ENCODE results near the gene BARHL1.

BARHL1 gene

GRCh38 chr9:132582276-132582785 is at the start of gene BARHL1:
Gene BARHL1 (plus strand): TSS chr9:132582606. CDS start chr9:132582798, 192 bp downstream.
- TF ChIP-seq, protein P1, sequence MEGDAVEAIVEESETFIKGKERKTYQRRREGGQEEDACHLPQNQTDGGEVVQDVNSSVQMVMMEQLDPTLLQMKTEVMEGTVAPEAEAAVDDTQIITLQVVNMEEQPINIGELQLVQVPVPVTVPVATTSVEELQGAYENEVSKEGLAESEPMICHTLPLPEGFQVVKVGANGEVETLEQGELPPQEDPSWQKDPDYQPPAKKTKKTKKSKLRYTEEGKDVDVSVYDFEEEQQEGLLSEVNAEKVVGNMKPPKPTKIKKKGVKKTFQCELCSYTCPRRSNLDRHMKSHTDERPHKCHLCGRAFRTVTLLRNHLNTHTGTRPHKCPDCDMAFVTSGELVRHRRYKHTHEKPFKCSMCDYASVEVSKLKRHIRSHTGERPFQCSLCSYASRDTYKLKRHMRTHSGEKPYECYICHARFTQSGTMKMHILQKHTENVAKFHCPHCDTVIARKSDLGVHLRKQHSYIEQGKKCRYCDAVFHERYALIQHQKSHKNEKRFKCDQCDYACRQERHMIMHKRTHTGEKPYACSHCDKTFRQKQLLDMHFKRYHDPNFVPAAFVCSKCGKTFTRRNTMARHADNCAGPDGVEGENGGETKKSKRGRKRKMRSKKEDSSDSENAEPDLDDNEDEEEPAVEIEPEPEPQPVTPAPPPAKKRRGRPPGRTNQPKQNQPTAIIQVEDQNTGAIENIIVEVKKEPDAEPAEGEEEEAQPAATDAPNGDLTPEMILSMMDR (IDR thresholded peaks at IDR 0.05; ENCODE audit: insufficient read depth, low read length, poor library complexity, severe bottlenecking): no peak
- no peak for TF ChIP-seq EZH2phosphoT487 (conservative IDR thresholded peaks at IDR 0.05; ENCODE audit: low read length)
- no peak within 1 kb of the TSS for H3K4me2 ChIP-seq (ENCODE audit: low read depth, low read length, poor library complexity, severe bottlenecking)
- H3K36me3 ChIP-seq (ENCODE audit: low read length): no peaks in the 10 kb centered on the region
- no peak within 1 kb of the TSS for H3K9ac ChIP-seq (ENCODE audit: low read length)
- H3K9me3 ChIP-seq (ENCODE audit: insufficient read depth, low read length): no peaks in the 10 kb centered on the region
- H3K9me2 ChIP-seq (replicated peaks; ENCODE audit: insufficient read depth, low read length): no peaks in the 10 kb centered on the region
- no peak within 1 kb of the TSS for H3K4me3 ChIP-seq (ENCODE audit: insufficient read depth, low read length, poor library complexity, severe bottlenecking)
- H4K20me1 ChIP-seq (ENCODE audit: low read depth, low read length): no peaks in the 10 kb centered on the region
- no peaks in the 10 kb centered on the region for H3K79me2 ChIP-seq (ENCODE audit: insufficient read depth, low read length)
- H3F3A ChIP-seq (ENCODE audit: insufficient read depth): no peaks in the 10 kb centered on the region
- no peak within 1 kb of the TSS for H3K27ac ChIP-seq (ENCODE audit: low read depth, low read length)
- no peaks in the 10 kb centered on the region for H3K27me3 ChIP-seq (ENCODE audit: low read length)
- no peak within 1 kb of the TSS for H2AFZ ChIP-seq (ENCODE audit: low read depth, low read length, severe bottlenecking)

- Histone ChIP-seq H3K9me2 (replicated peaks; ENCODE audit: insufficient read depth, low read length) (no peaks in the 10 kb centered on the region), H2AFZ (ENCODE audit: low read depth, low read length, severe bottlenecking) (no peak overlapping the region), H3K36me3 (ENCODE audit: low read length) (no peaks in the 10 kb centered on the region), H3K27ac (ENCODE audit: low read depth, low read length) (no peak overlapping the region), H4K20me1 (ENCODE audit: low read depth, low read length) (no peaks in the 10 kb centered on the region), H3K4me2 (ENCODE audit: low read depth, low read length, poor library complexity, severe bottlenecking) (no peak overlapping the region), H3K4me3 (ENCODE audit: insufficient read depth, low read length, poor library complexity, severe bottlenecking) (no peak overlapping the region), H3F3A (ENCODE audit: insufficient read depth) (no peaks in the 10 kb centered on the region), H3K9ac (ENCODE audit: low read length) (no peak overlapping the region), H3K9me3 (ENCODE audit: insufficient read depth, low read length) (peaks cover 5% of the 10 kb centered on the region; the same call in 1 of the 2 replicates), H3K27me3 (ENCODE audit: low read length) (no peaks in the 10 kb centered on the region), H3K79me2 (ENCODE audit: insufficient read depth, low read length) (no peaks in the 10 kb centered on the region)
- TF ChIP-seq EZH2phosphoT487 (conservative IDR thresholded peaks at IDR 0.05; ENCODE audit: low read length): no peak
- TF ChIP-seq, protein P1 (IDR thresholded peaks at IDR 0.05; ENCODE audit: insufficient read depth, low read length, poor library complexity, severe bottlenecking): no peak
Observed at GRCh38 chr9:132534832-132535231, 47.6 kb upstream of the BARHL1 start.

GRCh38 chr9:132536124-132536523 is 46.3 kb upstream of the BARHL1 start:
- no peaks in the 10 kb centered on the region for H3K36me3 ChIP-seq (ENCODE audit: low read length)

More at GRCh38 chr9:132536124-132536523, 46.3 kb upstream of the BARHL1 start:
- no peaks in the 10 kb centered on the region for H3F3A ChIP-seq (ENCODE audit: insufficient read depth)
- H3K9me3 ChIP-seq (ENCODE audit: insufficient read depth, low read length): peaks cover 5% of the 10 kb centered on the region; the same call in 1 of the 2 replicates
- H3K27ac ChIP-seq (ENCODE audit: low read depth, low read length): no peak overlapping the region
- H3K4me2 ChIP-seq (ENCODE audit: low read depth, low read length, poor library complexity, severe bottlenecking): no peak overlapping the region
- no peaks in the 10 kb centered on the region for H3K27me3 ChIP-seq (ENCODE audit: low read length)
- no peak for TF ChIP-seq EZH2phosphoT487 (conservative IDR thresholded peaks at IDR 0.05; ENCODE audit: low read length)
- TF ChIP-seq, protein P1 (IDR thresholded peaks at IDR 0.05; ENCODE audit: insufficient read depth, low read length, poor library complexity, severe bottlenecking): no peak
- H3K9me2 ChIP-seq (replicated peaks; ENCODE audit: insufficient read depth, low read length): no peaks in the 10 kb centered on the region
- H3K9ac ChIP-seq (ENCODE audit: low read length): no peak overlapping the region
- no peaks in the 10 kb centered on the region for H3K79me2 ChIP-seq (ENCODE audit: insufficient read depth, low read length)
- H3K4me3 ChIP-seq (ENCODE audit: insufficient read depth, low read length, poor library complexity, severe bottlenecking): no peak overlapping the region
- H4K20me1 ChIP-seq (ENCODE audit: low read depth, low read length): no peaks in the 10 kb centered on the region
- no peak overlapping the region for H2AFZ ChIP-seq (ENCODE audit: low read depth, low read length, severe bottlenecking)

All from SU-DHL-6 (cell line).